NT2/D1 (cell line): ENCODE measurements around the gene NSUN3.
"Not testable (repeated sequence)": the region's sequence is repeated elsewhere in the genome, so short reads cannot be mapped to it uniquely, and the experiment has no call there.

Experiments
- DNase-seq: peaks from one replicate; pipeline ENCODE4 v3.0.0-alpha.2; 2011; ENCODE audit warnings: low read depth, low spot score
- H3K27me3 ChIP-seq: 2 replicates; pipeline ENCODE4 v1.6.0; 2011; ENCODE audit warnings: mild to moderate bottlenecking; ENCODE audit not compliant: insufficient read length, insufficient read depth
- H3K36me3 ChIP-seq: 2 replicates; pipeline ENCODE4 v1.6.1; 2011; ENCODE audit warnings: mild to moderate bottlenecking, low read length, mixed read lengths; ENCODE audit not compliant: insufficient read depth, insufficient read length
- H3K4me1 ChIP-seq: 2 replicates; pipeline ENCODE4 v1.5.1; 2011; ENCODE audit not compliant: insufficient read depth, insufficient read length
- H3K4me3 ChIP-seq: 2 replicates; pipeline ENCODE4 v1.5.1; 2011; ENCODE audit warnings: low read depth; ENCODE audit not compliant: insufficient read length
- H3K9ac ChIP-seq: 2 replicates; pipeline ENCODE4 v1.6.0; 2011; ENCODE audit warnings: low read depth; ENCODE audit not compliant: insufficient read length
- H3K9me3 ChIP-seq: 2 replicates; pipeline ENCODE4 v1.5.1; 2011; ENCODE audit warnings: mild to moderate bottlenecking, low read length; ENCODE audit not compliant: insufficient read depth
- SUZ12 ChIP-seq: IDR thresholded peaks from 2 replicates; pipeline ENCODE4 v1.6.1; 2011; ENCODE audit not compliant: insufficient read length, insufficient read depth; ENCODE audit errors: extremely low read depth
- YY1 ChIP-seq: IDR thresholded peaks from 2 replicates; pipeline ENCODE4 v1.6.1; 2011; ENCODE audit not compliant: insufficient read length, insufficient read depth
- ZNF274 ChIP-seq: IDR thresholded peaks from 2 replicates; pipeline ENCODE4 v1.6.1; 2011; ENCODE audit warnings: mild to moderate bottlenecking, low read depth, low read length

The NSUN3 gene

DNA sequence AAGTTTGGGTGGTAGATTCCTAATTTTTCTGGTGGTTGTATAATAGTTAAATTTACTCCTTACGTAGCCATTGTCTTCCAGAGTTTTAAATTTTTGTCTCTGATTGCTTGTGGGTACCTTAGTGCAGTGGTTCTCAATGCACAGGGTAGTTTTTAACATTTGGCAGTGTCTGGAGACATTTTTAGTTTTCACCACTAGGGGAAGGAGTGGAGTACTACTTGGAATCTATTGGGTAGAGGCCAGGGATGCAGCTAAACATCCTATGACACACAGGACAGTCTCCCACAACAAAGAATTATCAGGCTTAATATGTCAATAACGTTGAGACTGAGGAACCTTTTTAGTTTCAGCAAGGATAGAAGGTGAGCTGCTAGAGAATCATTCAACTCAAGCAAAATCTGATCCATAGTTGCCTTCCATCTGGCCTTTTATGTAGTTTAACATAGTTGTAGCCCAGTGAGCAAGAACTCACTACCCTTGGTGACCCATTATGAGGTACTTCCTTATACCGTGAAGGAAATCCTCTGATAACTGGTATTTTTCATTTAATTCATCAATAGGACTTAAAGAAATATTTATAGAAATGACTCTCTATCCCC, 25.9 kb upstream of the NSUN3 start:
- Histone ChIP-seq H3K27me3 (no peaks in the 10 kb centered on the region), H3K9me3 (0 out of 2 replicates have a peak, but pooled peaks cover under 1% of the 10 kb centered on the region), H3K9ac (no peak overlapping the region), H3K4me1 (no peaks in the 10 kb centered on the region), H3K4me3 (no peak overlapping the region), H3K36me3 (peaks cover 35% of the 10 kb centered on the region)
- TF ChIP-seq ZNF274 (no peak), SUZ12 (no peak), YY1 (no peak)
- peak; percentile 11 for DNase-seq

DNA sequence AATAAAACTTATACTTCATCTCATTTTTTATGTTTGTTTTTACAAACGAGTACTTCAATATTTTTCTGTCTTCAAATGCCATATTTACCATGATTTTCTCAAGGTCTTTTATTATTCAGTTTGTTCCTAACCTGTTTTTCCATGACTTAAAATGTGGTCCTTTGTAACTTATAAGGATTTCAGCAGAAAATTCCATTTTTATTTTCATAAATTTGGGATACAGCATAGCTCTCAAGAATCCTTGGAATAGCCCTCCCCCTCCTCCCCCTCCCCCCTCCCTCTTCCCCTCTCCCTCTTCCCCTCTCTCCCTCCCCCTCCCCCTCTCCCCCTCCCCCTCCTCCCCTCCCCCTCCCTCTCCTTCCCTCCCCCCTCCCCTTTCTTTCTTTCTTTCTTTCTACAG, 19.6 kb upstream of the NSUN3 start:
- no peak overlapping the region for H3K9ac ChIP-seq
- peaks cover 31% of the 10 kb centered on the region for H3K9me3 ChIP-seq
- H3K4me3 ChIP-seq, result no peak overlapping the region
- H3K36me3 ChIP-seq, result peaks cover 32% of the 10 kb centered on the region
- no peak for TF ChIP-seq ZNF274
- TF ChIP-seq YY1, result no peak
- no peak for TF ChIP-seq SUZ12
- H3K27me3 ChIP-seq, result no peaks in the 10 kb centered on the region
- no peaks in the 10 kb centered on the region for H3K4me1 ChIP-seq
- DNase-seq, result no peak

DNA sequence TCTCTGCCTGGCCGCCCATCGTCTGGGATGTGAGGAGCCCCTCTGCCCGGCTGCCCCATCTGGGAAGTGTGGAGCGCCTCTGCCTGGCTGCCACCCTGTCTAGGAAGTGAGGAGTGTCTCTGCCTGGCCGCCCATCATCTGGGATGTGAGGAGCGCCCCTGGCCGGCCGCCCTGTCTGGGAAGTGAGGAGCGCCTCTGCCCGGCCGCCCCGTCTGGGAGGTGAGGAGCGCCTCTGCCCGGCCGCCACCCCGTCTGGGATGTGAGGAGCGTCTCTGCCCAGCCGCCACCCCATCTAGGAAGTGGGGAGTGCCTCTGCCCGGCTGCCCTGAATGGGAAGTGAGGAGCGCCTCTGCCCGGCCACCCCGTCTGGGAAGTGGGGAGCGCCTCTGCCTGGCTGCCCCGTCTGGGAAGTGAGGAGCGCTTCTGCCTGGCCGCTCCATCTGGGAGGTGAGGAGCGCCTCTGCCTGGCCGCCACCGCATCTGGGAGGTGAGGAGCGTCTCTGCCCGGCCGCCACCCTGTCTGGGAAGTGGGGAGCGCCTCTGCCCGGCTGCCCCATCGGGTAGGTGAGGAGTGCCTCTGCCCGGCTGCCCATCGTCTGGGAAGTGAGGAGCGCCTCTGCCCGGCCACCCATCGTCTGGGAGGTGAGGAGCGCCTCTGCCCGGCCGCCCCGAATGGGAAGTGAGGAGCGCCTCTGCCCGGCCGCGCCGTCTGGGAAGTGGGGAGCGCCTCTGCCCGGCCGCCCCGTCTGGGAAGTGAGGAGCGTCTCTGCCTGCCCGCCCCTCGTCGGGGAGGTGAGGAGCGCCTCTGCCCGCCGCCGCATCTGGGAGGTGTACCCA, 18.5 kb upstream of the NSUN3 start:
- H3K4me1 ChIP-seq, DNase-seq, H3K27me3 ChIP-seq, H3K4me3 ChIP-seq, H3K9ac ChIP-seq: not testable (repeated sequence)
- H3K9me3 ChIP-seq, result peaks cover 31% of the 10 kb centered on the region
- peaks cover 31% of the 10 kb centered on the region for H3K36me3 ChIP-seq

DNA sequence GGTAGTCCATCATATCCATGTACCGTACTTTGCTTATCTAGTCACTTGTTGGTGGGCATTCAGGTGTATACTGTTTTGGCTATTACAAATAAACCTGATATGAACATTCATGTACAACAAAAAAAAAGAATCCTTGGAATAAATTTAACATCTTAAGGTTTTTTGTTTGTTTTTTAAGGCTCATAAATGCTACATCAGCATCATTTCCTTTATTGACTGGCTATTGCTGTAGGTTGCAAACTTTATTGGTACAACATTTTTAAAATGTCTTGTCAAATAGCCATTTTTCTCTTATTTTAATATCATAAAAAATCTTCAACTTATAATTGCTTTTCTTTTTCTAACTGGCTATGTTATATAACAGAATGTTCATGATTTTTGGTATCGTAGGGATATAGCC, 16.3 kb upstream of the NSUN3 start:
- Histone ChIP-seq H3K9me3 (peaks cover 31% of the 10 kb centered on the region), H3K27me3 (no peaks in the 10 kb centered on the region), H3K36me3 (peaks cover 27% of the 10 kb centered on the region), H3K9ac (no peak overlapping the region), H3K4me3 (no peak overlapping the region), H3K4me1 (no peaks in the 10 kb centered on the region)
- DNase-seq, result no peak
- TF ChIP-seq YY1 (no peak), ZNF274 (no peak), SUZ12 (no peak)

DNA sequence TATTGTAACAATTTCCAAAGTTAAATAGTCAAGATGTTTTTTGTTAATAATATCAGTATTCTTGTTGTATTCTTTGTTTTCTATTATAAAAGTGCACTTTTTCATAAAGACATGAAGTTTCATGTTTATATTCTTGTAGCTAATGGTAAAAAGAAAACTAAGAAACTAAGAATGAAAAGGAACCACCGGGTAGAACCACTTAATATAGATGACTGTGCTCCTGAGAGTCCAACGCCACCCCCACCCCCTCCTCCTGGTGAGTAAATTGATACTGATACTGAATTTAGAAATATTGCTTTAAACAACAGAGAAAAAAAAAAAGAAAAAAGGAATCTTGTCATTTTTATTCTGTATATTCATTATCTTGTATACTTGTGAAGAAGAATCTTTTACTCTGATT, 13.6 kb upstream of the NSUN3 start:
- TF ChIP-seq SUZ12 (no peak), ZNF274 (no peak), YY1 (no peak)
- H3K4me1 ChIP-seq, result no peaks in the 10 kb centered on the region
- H3K4me3 ChIP-seq, result no peak overlapping the region
- peaks cover 42% of the 10 kb centered on the region for H3K36me3 ChIP-seq
- H3K9me3 ChIP-seq, result peaks cover 10% of the 10 kb centered on the region; the same call in 1 of the 2 replicates
- no peaks in the 10 kb centered on the region for H3K27me3 ChIP-seq
- no peak overlapping the region for H3K9ac ChIP-seq
- DNase-seq, result no peak

DNA sequence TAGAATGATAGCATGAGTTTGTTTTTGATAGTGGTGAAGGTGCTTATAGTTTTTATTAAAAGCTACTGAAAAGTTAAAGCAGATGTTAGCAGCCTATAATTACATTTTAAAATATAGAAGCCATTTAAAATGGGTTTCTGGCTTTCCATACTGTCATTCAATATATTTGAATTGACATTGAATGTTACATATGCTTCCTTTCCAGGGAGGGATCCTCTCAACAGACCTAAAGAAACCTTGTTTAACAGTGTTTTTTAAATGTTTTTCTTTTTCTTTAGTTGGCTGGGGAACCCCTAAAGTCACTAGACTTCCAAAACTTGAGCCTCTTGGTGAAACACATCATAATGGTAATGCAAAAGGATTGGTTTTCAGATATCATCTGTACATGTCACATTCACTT, 12.3 kb upstream of the NSUN3 start:
- Histone ChIP-seq H3K4me1 (no peaks in the 10 kb centered on the region), H3K27me3 (no peaks in the 10 kb centered on the region), H3K9ac (no peak overlapping the region), H3K36me3 (peaks cover 34% of the 10 kb centered on the region), H3K4me3 (no peak overlapping the region), H3K9me3 (no peaks in the 10 kb centered on the region)
- no peak for DNase-seq
- TF ChIP-seq YY1 (no peak), SUZ12 (no peak), ZNF274 (no peak)

DNA sequence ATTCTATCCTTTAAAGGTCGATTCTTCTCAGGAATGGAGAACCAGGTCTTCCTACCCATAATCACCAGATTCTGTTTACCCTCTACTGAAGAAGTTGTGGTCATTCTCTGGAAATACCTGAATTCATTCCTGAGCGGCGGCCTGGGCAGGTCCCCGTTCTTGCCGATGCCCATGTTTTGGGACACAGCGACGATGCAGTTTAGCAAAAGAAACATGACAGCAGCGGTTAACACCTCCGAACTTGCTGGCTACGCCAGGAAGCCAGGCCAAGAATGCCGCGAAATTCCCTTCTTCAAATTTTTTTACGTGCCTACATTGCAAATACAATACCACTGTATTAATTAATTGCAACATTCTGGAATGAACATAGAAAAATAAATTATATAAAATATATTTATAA, 1.6 kb upstream of the NSUN3 start:
- peaks cover 14% of the 10 kb centered on the region for H3K36me3 ChIP-seq
- TF ChIP-seq ZNF274 (no peak), YY1 (no peak), SUZ12 (no peak)
- H3K9me3 ChIP-seq, result no peaks in the 10 kb centered on the region
- H3K4me3 ChIP-seq, result no peak overlapping the region
- no peaks in the 10 kb centered on the region for H3K27me3 ChIP-seq
- no peaks in the 10 kb centered on the region for H3K4me1 ChIP-seq
- DNase-seq, result no peak
- no peak overlapping the region for H3K9ac ChIP-seq
